Measurements from ENCODE around the gene GBE1. TPM values are rescaled to one million over a fixed set of nuclear protein-coding genes. Genes with fewer than 3 reads are reported as not detected.

GBE1 gene
- total and polyA plus RNA-seq, 12 donors: 16.0 to 104 (median 82.4) TPM

GRCh38 chr3:81735334-81735733 is 26.1 kb downstream of the GBE1 start:
- no peaks in the 10 kb centered on the region for H3K27me3 ChIP-seq
- intact Hi-C loops (cut with DNase I): no loop called here
- no peaks in the 10 kb centered on the region for H3K36me3 ChIP-seq (replicated peaks in 1 of 2)
- no peak overlapping the region for H3K27ac ChIP-seq
- WGBS, 4 donors: 94 to 97% (median 97%) methylated on average over 5 of the region's 5 CpGs
- DNase-seq: no peak
- no peaks in the 10 kb centered on the region for H3K4me1 ChIP-seq (replicated peaks in 1 of 2)
- no peak for TF ChIP-seq POLR2A (IDR thresholded peaks at IDR 0.05)
- no peak for TF ChIP-seq CTCF (IDR thresholded peaks at IDR 0.05)
- H3K4me3 ChIP-seq: no peak overlapping the region
- no peaks in the 10 kb centered on the region for H3K9me3 ChIP-seq (replicated peaks in 1 of 3)

- no peak for DNase-seq
- WGBS, 4 donors: 86 to 100% (median 100%) methylated on average over 1 of the region's 1 CpG
- H3K9me3 ChIP-seq (replicated peaks in 1 of 3): no peaks in the 10 kb centered on the region
- H3K27ac ChIP-seq: no peak overlapping the region
- H3K36me3 ChIP-seq (replicated peaks in 1 of 2): no peaks in the 10 kb centered on the region
- no peaks in the 10 kb centered on the region for H3K27me3 ChIP-seq
- H3K4me3 ChIP-seq: no peak overlapping the region
- no peaks in the 10 kb centered on the region for H3K4me1 ChIP-seq (replicated peaks in 1 of 2)
- no peak for TF ChIP-seq POLR2A (IDR thresholded peaks at IDR 0.05)
- no peak for TF ChIP-seq CTCF (IDR thresholded peaks at IDR 0.05)
- intact Hi-C loops (cut with DNase I): no loop called here
Measured at GRCh38 chr3:81734742-81735141, 26.7 kb downstream of the GBE1 start.

- TF ChIP-seq CTCF (IDR thresholded peaks at IDR 0.05): no peak
- no peak for TF ChIP-seq POLR2A (IDR thresholded peaks at IDR 0.05)
- no peak for DNase-seq
- H3K27me3 ChIP-seq: no peaks in the 10 kb centered on the region
- peaks cover 0 to 17% of the 10 kb centered on the region in 2 donors for H3K4me1 ChIP-seq (replicated peaks in 1 of 2)
- WGBS, 4 donors: 87 to 93% (median 91%) methylated on average over 4 of the region's 4 CpGs
- H3K9me3 ChIP-seq (replicated peaks in 1 of 3): no peaks in the 10 kb centered on the region
- H3K27ac ChIP-seq: no peak overlapping the region
- intact Hi-C loops (cut with DNase I): no loop called here
- H3K4me3 ChIP-seq: no peak overlapping the region
- no peaks in the 10 kb centered on the region for H3K36me3 ChIP-seq (replicated peaks in 1 of 2)
Measured at GRCh38 chr3:81732642-81733041, 28.8 kb downstream of the GBE1 start.

GRCh38 chr3:81728766-81729544 is 32.5 kb downstream of the GBE1 start:
- Histone ChIP-seq H3K9me3 (replicated peaks in 1 of 3) (no peaks in the 10 kb centered on the region), H3K4me1 (replicated peaks in 1 of 2) (peaks cover 0 to 33% of the 10 kb centered on the region in 2 donors)
- intact Hi-C loops (cut with DNase I): no loop called here

More at GRCh38 chr3:81728766-81729544, 32.5 kb downstream of the GBE1 start:
- Histone ChIP-seq H3K4me3 (peak overlapping the region in 1 of 4 donors; percentile 10), H3K27me3 (no peaks in the 10 kb centered on the region), H3K27ac (peak overlapping the region in 3 of 5 donors; percentile 9 to 40 (median 18)), H3K36me3 (replicated peaks in 1 of 2) (no peaks in the 10 kb centered on the region)
- no peak for DNase-seq
- WGBS, 4 donors: 65 to 89% (median 76%) methylated on average over 2 of the region's 2 CpGs
- TF ChIP-seq CTCF (IDR thresholded peaks at IDR 0.05) (no peak), POLR2A (IDR thresholded peaks at IDR 0.05) (no peak)

Measured in adrenal gland (tissue), 12 donors.